ENCODE measurements around the gene FANCI.

DNA sequence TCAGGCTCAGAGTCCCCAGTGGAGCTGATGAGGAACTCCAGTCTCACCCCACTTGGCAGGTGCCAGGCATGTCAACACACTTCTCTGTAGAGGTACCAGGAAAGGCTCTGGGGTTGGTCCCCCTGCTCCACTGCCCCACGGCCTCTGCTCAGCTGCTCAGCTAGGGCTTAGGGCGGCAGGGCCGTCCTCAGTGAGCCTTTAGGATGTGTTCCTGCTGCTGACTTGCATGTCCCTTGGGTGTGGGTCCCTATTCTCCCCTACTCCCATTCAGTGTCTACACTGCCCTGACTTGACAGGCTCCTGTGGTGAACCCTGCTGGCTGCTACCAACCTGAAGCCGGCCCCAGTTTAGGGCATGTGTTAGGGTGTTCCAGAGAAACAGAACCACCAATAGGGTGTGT is 108.7 kb downstream of the FANCI start:
- TF ChIP-seq POLR2AphosphoS5 (IDR thresholded peaks at IDR 0.05; ENCODE audit: low read depth, low read length) (no peak), TAF1 (IDR thresholded peaks at IDR 0.05; ENCODE audit: borderline replicate concordance, insufficient read depth, low read length) (no peak), SIN3A (IDR thresholded peaks at IDR 0.05; ENCODE audit: borderline replicate concordance, insufficient read depth, low read length) (no peak)
